Right forelimb (tissue), 1 donor: Measurements from ENCODE around the gene B3GNT2.
"Not testable (repeated sequence)": the region's sequence is repeated elsewhere in the genome, so short reads cannot be mapped to it uniquely, and the experiment has no call there.

ENCODE experiments used
- DNase-seq: peaks from one replicate; pipeline ENCODE4 v3.0.0-alpha.2; 2018

Gene B3GNT2

GRCh38 chr2:62186156-62186905, 9.6 kb upstream of the B3GNT2 start:
- DNase-seq = no peak

DNA sequence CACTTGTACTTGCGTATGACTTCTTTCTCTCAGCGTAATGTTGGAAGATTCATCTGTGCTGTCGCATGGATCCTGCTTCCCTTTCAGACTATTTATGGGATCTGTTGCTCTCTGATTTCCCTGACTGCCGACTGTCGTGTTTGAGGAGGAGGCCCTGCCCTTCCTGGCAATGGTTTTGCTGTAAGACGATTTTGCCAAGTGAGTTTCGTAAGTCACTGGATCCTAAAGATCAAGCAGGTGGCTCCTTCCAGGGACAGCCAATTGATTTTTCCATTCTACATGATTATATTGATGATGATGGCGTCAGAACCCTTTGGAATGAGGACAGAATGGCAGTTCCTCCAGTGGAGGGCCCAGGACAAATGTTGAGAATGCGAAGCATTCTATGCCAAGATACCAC, 8.7 kb upstream of the B3GNT2 start:
- DNase-seq = no peak

DNA sequence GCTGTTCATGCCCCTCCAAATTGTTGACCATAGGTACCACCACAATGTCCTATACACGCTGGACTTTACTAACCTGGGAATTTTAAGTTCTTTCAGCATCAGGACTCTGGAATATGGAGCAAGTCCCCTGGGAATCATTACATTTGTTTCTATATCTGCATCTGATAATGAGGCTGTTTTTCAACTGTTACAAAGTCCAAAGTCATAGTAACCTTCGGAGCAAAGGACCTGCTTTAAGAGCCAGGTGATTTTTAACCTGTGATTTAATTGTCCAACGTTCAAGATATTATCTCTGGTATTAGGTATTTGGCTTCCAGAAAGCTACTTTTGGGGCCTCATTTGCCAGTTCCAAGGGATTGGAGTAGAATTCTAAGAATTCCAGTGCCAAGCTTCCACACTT, 7.5 kb upstream of the B3GNT2 start:
- DNase-seq = no peak

DNA sequence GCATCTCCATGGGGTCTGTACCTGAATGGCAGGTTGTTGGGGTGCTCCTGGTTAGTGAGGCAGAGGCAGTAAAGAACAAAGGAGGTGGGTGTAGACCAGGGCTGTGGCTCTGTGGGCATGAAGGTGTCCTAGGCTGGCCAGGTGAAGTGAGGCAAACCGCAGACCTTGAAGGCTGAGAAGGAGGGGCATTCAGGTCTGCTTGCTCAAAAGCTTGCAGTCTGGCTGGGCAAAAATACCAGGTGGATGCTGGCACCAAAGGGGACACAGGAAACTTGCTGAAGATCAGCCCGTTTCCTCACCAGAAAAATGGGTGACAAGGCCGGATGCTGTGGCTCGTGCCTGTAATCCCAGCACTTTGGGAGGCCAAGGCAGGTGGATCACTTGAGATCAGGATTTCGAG, 6.7 kb upstream of the B3GNT2 start:
- no peak for DNase-seq

DNA sequence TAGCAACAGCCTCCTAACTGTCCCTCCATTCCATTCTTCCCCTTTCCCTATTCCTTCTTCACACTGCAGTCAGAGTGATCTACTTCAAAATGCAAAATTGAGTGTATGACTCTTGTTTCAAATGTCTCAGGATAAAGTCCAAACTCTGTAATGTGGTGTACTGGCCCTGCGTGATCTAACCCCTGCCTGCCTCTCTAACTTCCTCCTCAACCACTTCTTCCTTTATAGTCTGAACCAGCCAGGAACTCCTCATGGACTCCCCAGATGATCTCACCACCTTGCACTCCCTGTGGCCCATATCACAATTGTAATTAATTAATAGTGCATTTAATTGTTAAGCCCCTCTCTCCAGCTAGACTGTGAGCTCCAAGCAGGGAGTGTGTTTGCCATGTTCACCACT, 3.1 kb upstream of the B3GNT2 start:
- DNase-seq = no peak

DNA sequence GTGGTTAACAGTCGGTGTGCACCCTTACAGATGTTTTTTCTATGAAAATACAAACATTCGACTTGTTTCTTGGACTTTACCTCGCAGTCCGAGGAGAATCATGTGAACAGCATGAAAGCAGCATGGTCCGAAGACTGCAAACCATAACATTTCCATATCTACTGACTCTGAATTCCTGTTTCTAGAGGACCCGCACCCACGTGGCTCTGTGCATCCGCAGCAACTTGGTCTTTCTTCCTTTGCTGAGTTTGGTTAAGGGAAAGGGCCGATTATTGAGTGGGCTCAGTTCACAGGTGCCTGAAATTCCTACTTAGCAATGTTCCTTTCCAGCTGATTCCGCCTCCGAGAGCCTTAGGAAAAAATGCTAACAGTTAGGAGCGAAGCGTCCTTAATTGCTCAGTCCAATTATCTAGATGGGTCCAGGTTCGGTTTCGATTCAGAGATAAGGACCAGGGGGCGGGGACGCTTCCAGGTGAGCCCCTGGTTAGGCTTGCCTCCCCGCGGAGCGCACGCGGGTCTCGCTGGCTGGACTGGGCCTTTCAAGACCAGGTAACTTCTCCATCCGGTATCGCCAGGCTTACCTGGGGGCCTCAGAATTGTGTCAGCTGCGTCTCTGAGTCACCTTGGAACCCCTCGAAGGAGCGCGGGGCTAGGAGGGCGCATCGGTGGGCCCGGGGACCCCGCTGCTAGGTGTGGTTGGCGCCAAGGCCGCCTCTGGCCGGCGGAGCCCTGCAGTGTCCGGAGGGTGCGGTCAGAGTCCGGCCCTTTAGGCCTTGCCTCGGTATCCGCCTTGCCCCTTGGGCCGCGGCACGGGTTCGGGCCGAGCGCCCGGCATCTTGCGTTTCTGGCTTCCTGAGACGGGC, 1.1 kb upstream of the B3GNT2 start:
- DNase-seq = no peak

GRCh38 chr2:62196278-62196901, 475 bp downstream of the B3GNT2 start:
- DNase-seq = no peak

DNA sequence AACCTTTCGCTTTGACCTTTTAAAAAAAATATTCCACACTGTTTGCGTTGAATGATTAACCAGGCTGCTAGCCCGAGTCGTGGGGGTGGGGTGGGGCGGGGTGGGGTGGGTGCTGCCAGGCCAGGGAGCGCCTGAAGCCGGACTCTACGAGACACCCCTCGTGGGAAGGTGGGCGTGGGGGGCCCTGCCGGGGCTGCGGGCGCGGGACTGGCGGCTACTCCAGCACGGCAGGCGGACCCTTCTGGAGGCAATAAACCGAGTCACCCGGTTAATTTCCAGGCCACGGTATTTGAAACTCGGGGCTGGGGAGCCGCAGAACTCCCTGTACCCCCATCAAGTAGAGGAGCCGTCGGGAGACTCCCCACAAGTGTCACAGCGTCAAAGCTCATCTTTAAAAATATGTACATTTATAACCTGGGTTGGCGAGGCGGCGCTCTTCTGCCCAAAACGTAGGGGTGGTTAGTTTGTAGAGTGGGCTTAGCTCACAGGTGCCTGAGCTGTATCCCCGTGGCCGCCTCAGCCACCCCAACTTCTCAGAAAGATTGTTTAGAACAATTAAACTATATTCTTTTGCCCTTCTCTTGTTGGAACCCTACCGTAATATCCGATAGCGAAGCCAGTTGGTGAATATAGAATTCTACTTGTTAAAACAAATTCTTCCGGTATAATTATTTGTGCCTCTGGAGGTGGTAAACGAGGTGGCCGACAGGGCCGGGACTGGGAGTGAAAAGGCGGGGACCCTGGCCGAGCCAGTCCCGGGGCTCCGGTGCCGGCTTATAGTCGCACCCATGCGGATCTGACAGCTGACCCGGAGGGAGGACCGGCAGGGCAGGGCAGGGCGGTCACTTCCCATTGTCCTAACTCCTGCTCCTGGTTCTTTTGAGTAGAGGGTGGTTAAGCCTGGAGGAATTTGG, 1.4 kb downstream of the B3GNT2 start:
- peak; percentile 59 for DNase-seq

GRCh38 chr2:62197925-62198633, 2.2 kb downstream of the B3GNT2 start:
- DNase-seq = no peak

DNA sequence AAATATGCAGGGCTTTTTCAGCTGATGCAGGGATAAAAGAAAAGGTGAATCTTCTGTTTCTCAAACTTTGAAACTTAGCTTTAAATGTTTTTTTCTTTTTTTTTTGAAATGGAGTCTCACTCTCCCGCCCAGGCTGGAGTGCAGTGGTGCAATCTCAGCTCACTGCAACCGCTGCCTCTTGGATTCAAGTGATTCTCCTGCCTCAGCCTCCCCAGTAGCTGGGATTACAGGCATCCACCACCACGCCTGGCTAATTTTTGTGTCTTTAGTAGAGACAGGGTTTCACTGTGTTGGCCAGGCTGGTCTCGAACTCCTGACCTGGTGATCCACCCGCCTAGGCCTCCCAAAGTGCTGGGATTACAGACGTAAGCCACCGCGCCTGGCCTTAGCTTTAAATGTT, 2.9 kb downstream of the B3GNT2 start:
- DNase-seq = not testable (repeated sequence)

GRCh38 chr2:62199392-62200125, 3.6 kb downstream of the B3GNT2 start:
- no peak for DNase-seq

GRCh38 chr2:62200291-62200841, 4.5 kb downstream of the B3GNT2 start:
- DNase-seq = no peak

GRCh38 chr2:62200868-62201267, 5.0 kb downstream of the B3GNT2 start:
- DNase-seq = no peak

DNA sequence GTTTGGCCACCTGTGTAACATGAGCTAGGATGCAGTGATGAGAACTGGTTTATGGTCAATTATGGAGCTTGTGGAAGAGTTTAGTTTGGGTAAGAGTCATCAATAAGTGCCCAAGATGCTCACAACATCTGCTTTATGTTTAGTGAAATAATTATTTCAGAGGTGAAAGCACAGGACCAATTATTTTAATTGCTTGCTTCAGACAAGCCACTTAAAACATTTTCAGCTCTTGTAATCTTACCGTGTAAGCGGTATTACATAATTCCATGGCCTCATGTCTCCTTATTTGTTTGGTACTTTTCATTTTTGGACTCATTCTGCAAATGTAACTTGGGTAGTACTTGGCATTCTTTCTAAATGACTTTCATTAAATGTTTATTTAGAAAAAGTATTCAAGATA, 5.4 kb downstream of the B3GNT2 start:
- no peak for DNase-seq

- DNase-seq = no peak
These were observed 6.3 kb downstream of the B3GNT2 start for GRCh38 chr2:62202019-62202722.

DNA sequence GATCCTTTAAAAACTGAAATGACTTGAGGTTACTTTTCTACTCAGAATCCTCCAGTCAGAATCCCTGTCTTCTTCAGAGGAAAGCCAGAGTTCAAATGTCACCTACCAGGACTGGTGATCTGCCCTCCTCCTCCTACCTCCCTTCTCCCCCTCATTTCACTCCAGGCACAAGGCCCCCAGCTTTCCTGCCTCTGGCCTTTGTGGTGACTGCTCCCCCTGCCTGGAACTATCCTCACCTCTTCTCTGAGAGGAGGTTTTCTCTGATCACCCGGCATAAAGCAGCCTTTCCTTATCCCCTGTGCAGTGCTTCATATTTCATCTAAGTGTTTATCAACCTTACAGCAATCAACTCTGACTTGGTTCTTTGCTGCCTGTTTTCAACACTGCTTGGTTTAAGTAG, 6.8 kb downstream of the B3GNT2 start:
- DNase-seq = no peak

- no peak for DNase-seq
These were observed 7.5 kb downstream of the B3GNT2 start for GRCh38 chr2:62203459-62203858.

- DNase-seq = no peak
These were observed 9.1 kb downstream of the B3GNT2 start for GRCh38 chr2:62204998-62205496.

DNA sequence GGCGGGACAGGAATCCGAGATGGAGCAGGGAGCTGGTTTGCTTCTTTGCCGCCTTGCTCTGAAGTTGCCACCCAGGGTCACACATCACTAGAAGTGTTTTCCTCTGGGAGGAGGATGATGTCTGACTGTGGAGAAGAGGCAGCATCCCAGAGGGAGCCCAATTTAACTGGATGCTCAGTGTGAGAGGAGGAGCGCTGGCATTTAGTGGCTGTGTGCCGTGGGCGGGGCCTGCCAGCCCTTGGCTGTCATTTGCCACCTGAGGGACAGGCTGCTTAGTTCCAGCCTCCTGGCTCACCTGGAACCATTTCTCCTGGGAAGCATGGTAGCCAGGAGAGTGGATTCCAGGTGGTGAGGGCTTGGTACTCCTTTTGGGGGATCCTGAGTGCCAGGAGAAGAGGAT, 9.6 kb downstream of the B3GNT2 start:
- DNase-seq = no peak

DNA sequence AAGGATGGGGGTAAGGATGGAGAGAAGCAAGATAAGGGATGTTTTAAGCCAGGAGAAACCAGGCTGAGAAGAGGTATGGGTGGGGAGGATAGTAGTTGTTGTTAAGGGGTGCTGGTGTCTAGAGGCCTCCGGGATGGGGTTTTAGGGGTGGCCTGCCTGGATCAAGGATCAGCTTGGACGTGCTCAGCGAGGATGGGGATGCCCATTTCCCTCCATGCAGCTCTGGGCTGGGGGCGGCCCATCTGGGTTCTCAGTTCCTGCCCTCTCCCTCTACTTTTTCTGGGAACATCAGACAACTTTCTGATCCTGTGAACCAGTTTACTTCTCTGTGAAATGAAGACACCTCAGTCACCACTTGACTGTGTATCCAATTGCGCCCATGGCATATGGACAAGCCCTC, 10.1 kb downstream of the B3GNT2 start:
- no peak for DNase-seq
